ENCODE measurements around the gene IFI44L.

The IFI44L gene

GRCh38 chr1:78645723-78646122, 25.5 kb downstream of the IFI44L start:
- no peak for DNase-seq

- DNase-seq = no peak
Observed at GRCh38 chr1:78647238-78647637, 27.0 kb downstream of the IFI44L start.

GRCh38 chr1:78649628-78650027, 29.4 kb downstream of the IFI44L start, which contains the start of gene IFI44:
Gene IFI44, plus strand, starts transcription at chr1:78649831. Its CDS starts 365 bp downstream, at chr1:78650196.
- DNase-seq = peak; percentile 45

- no peak for DNase-seq
Observed at GRCh38 chr1:78650114-78650660, 29.9 kb downstream of the IFI44L start.

- DNase-seq = peak; percentile 28
Observed at GRCh38 chr1:78651241-78651640, 31.0 kb downstream of the IFI44L start.

GRCh38 chr1:78652019-78652560, 31.8 kb downstream of the IFI44L start:
- DNase-seq = no peak

GRCh38 chr1:78658901-78659300, 38.7 kb downstream of the IFI44L start:
- no peak for DNase-seq

- no peak for DNase-seq
Observed at GRCh38 chr1:78663923-78664322, 43.7 kb downstream of the IFI44L start.

GRCh38 chr1:78664763-78665162, 44.5 kb downstream of the IFI44L start:
- DNase-seq = no peak

GRCh38 chr1:78665809-78666208, 45.6 kb downstream of the IFI44L start:
- no peak for DNase-seq

GRCh38 chr1:78667939-78668338, 47.7 kb downstream of the IFI44L start:
- DNase-seq = no peak

- DNase-seq = no peak
Observed at GRCh38 chr1:78668427-78668826, 48.2 kb downstream of the IFI44L start.

- no peak for DNase-seq
Observed at GRCh38 chr1:78672428-78672827, 52.2 kb downstream of the IFI44L start.

- no peak for DNase-seq
Observed at GRCh38 chr1:78673120-78673519, 52.9 kb downstream of the IFI44L start.

GRCh38 chr1:78676347-78676982, 56.2 kb downstream of the IFI44L start:
- DNase-seq = no peak

- no peak for DNase-seq
Observed at GRCh38 chr1:78676993-78677392, 56.7 kb downstream of the IFI44L start.

GRCh38 chr1:78677788-78678187, 57.5 kb downstream of the IFI44L start:
- no peak for DNase-seq

GRCh38 chr1:78678324-78678723, 58.1 kb downstream of the IFI44L start:
- DNase-seq = no peak

GRCh38 chr1:78681265-78681664, 61.0 kb downstream of the IFI44L start:
- no peak for DNase-seq

GRCh38 chr1:78682496-78682895, 62.2 kb downstream of the IFI44L start:
- DNase-seq = no peak

- DNase-seq = no peak
Observed at GRCh38 chr1:78683079-78683478, 62.8 kb downstream of the IFI44L start.

GRCh38 chr1:78687315-78687714, 67.1 kb downstream of the IFI44L start:
- DNase-seq = no peak

GRCh38 chr1:78687914-78688313, 67.7 kb downstream of the IFI44L start:
- no peak for DNase-seq

- DNase-seq = no peak
Observed at GRCh38 chr1:78688697-78689096, 68.4 kb downstream of the IFI44L start.

- DNase-seq = no peak
Observed at GRCh38 chr1:78690516-78690915, 70.3 kb downstream of the IFI44L start.

Data from activated CD4-positive, CD25-positive, alpha-beta regulatory T cell treated with anti-CD3 and anti-CD28 coated beads, Interleukin-2, amount 50 U/mL, for 72 hours (primary cell).